GM19455 (cell line): Measurements from ENCODE around the gene DNAH2.

Experiments
- ATAC-seq: cut with Tn5 transposase; IDR thresholded peaks from one replicate; pipeline ENCODE4 v1.9.1; 2021; ENCODE audit not compliant: unreplicated experiment

DNAH2 gene

DNA sequence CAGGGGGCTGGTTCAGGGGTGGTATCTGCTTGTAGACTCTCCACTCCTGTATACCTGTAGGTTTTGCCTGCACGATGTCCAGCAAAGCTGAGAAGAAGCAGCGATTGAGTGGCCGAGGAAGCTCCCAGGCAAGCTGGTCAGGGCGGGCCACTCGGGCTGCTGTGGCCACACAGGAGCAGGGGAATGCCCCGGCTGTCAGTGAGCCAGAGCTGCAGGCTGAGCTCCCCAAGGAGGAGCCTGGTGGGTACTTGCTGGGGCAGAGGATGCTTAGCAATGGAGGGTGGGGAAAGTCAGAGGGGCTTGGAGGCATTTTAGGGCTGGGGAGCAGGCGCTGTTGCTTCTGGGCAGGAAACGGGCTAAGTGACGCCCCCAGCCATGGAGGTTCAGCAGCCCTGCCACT is 2.1 kb downstream of the DNAH2 start:
- ATAC-seq: no peak

DNA sequence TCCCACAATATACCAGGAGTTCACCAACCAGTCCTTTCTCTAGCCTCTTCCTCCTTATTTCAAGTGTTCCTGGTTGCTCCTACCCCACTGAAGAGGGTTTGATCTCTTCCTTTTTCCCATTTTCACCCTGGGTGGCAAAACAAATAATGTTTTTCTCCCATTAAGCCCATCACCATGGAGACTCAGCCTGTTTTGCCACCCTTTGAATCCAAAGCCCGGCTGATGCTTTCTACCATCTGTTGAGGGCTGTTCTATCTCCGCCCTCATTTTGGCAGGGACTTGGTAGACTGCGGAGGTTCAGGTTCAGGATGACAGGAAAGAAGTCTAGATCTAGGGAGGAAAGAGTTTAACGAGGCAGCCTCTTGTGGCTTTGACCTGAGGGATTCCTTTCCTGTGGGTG is 2.6 kb downstream of the DNAH2 start:
- ATAC-seq: no peak

DNA sequence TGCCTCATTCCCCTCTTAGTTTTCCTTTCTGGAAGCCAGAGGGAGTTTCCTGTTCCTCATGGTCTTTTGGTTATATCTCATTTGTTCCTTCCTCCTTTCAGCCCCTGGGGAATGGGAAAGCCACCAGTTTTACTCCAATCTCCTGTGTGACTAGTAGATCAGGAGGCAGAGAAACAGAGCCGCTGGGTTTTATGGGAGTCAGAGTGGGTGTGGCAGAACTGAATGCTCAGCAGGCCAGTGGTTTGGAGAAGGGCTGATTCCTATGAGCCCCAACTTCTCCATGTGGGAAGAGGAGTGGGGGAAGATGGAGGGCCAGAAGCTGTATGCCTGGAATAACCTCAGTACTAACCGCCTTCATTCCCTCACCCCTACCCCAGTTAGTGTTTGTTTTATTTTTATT is 4.1 kb downstream of the DNAH2 start:
- no peak for ATAC-seq

DNA sequence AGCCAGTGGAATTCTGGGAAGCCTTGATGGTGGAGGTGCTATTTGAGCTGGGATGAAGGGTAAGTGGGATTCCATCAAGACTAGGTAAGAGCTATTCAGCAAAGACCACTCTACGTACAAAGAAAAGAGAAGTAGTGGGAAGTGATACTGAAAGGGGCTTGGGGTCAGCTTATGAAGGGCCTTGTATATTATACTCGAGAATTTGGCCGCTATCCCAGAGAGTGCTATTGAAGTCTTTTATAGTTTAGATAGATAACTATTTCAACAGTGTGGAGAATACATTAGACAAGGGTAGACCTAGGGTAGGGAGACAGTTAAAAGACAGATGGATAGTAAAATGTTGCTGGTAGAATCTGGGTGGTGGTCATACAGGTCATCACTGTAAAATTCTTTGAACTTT is 10.3 kb downstream of the DNAH2 start:
- no peak for ATAC-seq

DNA sequence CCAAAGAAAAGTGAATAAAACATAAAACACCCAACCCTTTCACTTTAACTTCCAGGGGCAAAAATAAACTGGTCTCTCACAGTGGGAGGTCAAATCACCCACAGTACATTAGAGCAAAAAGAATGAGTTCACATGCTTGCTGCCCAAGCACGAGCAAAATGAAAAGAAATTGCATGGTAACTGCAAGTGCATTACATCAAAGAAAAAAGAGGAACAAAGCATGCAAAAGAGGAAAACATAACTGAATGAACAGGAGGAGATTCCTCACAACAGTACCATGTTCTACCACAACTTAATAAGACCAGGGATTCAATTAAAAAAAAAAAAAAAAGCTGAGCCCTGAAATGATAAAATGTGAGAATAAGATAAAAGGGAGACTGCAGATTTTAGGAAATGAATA is 12.3 kb downstream of the DNAH2 start:
- no peak for ATAC-seq

DNA sequence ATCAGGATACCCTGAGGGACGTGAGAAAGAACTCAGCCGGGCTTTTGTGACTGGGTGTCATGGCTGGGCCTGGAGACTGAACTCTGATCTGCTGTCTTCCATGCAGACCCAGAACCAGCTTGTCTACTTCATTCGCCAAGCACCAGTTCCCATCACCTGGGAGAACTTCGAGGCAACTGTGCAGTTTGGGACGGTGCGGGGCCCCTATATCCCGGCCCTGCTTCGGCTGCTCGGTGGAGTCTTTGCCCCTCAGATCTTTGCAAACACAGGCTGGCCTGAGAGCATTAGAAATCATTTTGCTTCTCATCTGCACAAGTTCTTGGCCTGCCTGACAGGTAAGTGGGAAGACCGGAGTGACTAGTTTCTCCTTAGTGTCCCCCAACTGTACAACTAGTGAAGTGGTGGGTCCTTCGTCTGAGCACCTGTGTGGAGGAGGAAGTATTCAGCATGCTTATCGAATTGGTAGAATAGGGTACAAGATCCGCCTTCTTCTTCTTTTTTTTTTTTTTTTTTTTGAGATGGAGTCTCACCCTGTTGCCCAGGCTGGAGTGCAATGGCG is 15.5 kb downstream of the DNAH2 start:
- no peak for ATAC-seq

DNA sequence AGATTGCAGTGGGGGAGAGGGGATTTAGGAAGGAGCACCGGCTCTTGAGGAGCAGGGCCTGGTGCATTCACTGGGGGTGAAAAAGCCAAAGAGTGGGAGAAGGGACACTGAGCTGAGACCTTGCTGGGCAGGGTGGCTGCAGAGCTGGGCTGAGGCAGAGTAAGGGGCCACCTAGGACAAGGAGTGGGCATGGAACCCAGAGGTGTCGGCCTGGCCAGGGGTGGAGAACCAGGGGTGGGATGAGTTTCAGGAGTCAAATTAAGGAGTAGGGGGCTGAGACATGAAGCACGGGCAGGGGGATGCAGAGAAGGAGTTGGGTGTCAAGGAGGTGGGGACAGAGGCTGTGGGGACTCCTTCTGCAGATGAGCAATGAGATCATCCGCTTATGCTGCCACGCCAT is 20.1 kb downstream of the DNAH2 start:
- ATAC-seq: no peak

DNA sequence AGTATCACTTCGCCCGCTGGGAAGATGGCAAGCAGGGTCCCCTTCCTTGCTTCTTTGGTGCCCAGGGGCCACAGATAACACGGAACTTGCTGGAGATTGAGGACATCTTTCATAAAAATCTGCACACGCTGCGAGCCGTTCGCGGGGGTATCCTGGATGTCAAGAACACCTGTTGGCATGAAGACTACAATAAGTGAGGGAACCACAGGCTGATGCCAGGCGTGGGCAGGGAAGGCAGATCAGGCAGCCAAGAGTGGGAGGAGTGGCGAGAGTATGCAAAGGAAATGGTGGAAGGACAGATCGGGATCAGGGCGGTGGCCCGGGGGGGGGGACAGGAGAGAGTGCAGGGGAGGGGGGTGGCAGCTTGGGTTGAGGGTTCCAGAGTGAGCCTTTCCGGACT is 22.2 kb downstream of the DNAH2 start:
- ATAC-seq: no peak

DNA sequence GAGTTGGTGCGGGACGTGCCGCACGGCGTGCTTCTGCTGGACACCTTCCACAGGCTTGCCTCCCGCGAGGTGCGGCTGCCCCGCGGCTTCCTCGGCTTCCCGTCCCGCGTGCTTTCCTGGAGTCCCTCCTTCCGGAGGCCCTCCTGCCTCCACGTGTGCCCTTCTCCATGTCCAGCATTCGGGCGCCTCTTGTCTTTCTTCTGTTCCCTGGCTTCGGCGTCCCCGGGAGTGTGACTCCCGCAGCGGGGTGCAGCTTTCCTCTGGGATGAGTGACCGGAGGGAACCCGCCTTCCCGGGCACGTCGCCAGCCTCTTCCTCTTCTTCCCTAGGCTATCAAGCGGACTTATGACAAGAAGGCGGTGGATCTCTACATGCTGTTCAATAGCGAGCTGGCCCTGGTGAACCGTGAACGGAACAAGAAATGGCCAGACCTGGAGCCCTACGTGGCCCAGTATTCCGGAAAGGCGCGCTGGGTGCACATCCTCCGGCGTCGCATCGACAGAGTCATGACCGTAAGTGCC is 23.0 kb downstream of the DNAH2 start:
- ATAC-seq: no peak

DNA sequence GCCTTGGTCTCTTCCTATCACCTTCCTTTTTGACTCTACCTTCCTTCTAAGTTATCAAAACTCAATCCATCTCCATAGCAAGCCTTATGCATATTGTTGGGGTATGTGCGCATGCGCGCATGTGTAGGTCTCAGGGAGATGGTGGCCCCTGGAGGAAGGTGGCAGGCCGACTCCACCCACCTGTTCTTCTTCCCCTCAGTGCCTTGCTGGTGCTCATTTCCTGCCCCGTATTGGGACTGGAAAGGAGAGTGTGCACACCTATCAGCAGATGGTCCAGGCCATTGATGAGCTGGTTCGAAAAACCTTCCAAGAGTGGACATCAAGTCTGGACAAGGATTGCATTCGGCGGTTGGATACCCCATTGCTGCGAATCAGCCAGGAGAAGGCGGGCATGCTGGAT is 25.2 kb downstream of the DNAH2 start:
- ATAC-seq: no peak

DNA sequence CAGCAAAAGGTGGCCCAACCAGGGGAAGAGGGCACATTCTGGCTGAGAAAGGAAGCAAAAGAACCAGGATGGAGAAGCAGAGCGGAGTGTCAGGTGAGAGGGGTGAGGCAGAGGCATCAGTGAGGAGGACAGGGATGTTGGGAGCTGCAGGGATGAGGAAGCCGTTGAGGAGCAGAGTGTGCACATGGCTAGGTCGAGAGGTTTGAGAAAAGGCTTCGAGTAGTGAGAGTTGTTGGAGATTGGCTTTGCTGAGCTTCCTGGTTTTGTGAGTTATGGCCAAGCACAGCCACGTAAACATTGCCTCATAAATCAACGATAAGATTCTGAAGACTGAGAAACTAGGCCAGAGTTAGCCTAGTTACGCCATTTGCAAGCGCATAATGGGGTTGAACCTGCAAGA is 26.9 kb downstream of the DNAH2 start:
- ATAC-seq: no peak

DNA sequence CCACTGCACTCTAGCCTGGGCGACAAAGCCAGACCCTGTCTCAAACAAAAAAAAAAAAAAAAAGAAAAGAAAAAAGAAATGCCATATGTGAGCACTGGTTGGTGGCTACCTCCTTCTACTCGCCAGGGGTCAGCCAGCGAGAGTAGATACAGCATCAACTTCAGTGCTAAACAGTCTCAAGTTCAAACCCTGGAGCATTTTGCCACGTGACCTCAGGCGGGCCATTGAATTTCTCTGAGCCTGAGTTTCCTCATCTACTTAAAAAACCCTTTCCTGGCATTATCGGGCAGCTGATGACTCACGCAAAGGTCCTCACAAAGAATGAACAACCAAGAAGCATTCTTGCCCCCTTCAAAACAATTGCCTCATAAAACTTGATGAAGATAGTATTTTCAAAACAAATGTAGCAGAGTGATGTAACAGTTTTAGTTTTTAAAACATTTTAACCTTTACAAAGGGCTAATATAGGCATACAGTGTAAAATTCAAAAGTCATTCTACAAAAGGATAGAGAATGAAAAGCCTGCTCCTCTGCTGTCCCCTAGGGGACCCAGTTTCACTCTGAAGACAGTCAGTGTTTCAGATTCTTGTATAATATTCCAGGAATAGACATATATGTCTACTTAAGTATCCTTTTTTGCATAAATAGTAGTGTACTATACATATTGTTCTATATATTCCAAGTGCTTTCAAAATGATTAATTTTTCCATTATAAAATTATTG is 28.4 kb downstream of the DNAH2 start:
- no peak for ATAC-seq

DNA sequence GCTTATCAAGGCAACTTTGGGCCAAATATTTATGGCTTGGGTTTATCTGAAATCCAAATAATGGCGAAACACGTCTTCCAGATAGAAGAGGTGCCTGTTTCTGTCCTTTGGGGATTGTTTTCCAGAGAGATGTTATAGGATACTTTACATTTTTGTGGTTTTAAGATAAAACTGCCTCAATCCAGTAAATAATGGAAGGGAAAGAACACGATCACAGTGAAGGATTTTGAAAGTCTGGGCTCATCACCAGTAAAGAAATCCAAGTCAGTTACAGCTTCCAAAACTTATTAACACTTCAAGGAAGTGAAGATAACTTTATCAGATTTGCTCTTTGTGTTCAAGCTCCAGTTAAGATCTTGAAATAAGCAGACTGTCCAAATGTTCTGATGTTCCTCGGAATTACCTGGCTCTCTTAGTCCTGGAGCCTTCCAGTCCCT is 30.1 kb downstream of the DNAH2 start:
- no peak for ATAC-seq

DNA sequence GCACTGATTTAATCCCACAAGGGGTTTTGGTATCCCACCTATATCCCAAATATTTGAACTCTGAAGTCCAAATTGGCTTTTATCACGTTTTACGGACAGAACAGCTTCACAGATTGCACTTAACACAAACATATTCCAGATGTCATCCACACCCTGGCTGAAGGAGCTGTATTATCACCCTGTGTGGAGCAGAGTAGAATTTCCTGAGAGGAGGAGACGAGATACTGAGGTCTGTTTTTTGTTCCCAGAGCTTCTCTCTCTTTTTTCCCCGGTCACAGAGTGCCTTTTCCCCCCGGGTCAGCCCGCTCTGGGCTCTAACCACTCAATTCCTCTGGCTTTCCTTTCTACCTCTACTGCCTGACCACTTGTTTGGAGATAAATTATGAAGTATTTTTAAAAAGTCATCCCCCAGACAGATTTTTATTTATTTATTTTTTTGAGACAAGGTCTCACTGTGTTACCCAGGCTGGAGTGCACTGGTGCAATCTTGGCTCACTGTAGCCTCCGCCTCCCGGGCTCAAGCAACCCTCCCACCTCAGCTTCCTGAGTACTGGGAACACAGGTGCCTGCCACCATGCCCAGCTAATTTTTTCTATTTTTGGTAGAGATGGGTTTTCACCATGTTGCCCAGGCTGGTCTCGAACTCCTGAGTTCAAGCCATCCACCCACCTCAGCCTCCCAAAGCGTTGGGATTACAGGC is 30.7 kb downstream of the DNAH2 start:
- no peak for ATAC-seq

DNA sequence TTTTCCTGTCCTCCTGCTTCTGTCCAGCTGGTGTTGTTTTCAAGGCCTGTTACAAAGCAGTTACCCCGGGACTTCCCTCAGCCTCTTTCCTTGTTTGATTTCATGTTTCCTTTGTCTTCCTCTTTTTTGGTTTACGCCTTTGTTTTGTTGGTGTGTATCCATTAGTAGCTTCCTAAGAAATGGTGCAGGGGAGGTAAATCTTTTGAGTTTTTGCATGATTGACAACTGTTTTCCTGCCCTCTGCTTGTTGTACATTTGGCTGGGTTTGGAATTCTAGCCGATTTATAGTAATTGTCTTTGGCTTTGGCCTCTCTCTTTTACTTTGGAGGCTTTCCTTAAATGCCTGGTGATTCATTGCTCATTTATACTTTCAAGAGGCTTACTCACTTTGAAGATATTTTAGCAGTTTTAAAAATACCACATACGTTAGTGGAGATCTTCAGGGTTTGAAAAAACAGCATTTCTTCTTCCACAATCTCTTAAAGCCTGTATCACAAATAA is 32.8 kb downstream of the DNAH2 start:
- no peak for ATAC-seq

DNA sequence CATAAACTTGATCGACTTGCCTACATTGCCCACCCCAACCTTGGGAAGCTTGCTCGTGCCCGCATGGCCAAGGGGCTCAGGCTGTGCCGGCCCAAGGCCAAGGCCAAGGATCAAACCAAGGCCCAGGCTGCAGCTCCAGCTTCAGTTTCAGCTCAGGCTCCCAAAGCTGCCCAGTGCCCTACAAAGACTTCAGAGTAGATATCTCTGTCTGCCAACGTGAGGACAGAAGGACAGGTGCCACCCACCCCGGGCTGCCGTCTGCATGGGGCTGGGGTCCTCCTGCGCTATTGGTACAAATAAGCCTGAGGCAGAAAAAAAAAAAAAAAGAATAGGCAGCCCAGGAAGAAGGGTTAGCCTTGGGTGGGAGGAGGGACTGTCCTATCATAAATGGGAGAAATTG is 37.1 kb downstream of the DNAH2 start:
- no peak for ATAC-seq

DNA sequence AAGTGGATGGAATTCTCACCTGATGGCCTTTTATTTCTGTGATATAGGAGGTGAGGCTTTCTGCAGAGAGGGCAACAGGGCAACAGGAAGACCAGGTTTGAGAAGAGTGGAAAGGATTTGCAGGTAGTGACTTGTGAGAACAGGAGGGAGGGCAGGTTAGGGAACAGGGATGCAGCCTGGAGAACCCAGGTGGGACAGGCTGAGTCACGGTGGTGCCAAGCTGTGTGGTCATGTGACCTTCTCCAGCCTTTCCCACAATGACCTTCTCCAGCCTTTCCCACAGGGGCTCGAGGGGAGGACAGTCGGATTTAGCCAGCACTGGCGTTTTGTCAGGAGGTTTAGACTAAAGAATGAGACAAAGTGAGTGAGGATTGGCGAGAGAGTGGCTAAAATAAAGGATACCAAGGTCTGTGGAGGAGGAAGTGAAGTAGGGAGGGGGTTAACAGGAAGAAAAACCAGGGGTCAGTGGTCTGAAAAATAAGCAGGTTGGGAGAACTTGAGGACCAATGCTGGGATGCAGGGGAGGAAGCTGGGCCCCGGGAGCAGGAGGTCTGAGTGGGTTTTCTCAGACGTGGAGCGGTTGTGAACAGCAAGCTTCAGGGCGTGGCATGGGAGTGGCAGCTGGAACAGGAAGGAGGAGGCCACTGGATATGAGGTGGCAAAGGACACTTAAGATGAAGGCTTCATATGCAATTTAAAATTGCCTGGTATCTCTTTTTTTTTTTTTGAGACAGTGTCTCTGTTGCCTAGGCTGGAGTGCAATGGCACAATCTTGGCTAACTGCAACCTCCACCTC is 37.7 kb downstream of the DNAH2 start:
- ATAC-seq: no peak

DNA sequence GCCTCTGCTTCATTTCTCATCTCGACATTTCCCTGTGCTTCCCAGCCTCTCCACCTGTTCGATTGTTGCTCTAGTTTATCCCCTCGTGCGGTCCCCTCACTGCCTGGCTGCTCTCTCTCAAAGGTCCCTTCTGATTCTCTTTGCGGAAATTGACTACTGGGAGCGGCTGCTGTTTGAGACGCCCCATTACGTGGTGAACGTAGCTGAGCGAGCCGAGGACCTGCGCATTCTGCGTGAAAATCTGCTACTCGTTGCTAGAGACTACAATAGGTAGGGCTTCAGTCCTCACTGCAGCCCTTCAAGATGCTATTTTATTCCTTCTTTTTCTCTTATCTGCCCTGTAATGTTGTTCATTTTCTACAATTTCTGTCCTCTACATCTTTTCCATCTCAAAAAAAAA is 39.4 kb downstream of the DNAH2 start:
- no peak for ATAC-seq

DNA sequence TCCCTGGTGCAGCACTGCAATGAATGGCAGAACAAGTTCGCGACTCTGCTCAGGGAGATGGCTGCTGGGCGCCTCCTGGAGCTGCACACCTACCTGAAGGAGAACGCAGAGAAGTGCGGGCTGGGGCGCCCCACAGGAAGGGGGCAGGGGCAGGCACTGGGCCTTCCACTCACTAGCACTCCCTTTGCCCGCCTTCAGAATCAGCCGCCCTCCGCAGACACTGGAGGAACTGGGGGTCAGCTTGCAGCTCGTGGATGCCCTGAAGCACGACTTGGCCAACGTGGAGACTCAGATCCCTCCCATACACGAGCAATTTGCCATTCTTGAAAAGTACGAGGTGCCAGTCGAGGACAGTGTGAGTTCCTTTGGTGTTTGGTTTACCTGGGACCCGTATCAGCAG is 46.4 kb downstream of the DNAH2 start:
- ATAC-seq: no peak

DNA sequence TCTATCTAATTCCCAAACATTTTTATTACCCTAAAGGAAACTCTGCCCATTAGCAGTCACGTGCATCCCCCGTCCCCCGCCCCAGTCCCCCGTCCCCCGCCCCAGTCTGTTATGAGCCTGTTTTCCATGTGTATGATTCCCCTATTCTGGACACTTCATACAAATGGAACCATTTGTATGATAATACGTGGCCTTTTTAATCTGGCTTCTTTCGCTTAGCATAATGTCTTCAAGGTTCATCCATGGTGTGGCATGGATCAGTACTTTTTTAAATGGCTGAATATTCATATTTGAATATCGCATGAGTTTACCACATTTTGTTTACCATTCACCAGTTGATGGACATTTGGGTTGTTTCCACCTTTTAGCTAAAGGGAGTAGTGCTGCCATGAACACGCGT is 49.5 kb downstream of the DNAH2 start:
- no peak for ATAC-seq

DNA sequence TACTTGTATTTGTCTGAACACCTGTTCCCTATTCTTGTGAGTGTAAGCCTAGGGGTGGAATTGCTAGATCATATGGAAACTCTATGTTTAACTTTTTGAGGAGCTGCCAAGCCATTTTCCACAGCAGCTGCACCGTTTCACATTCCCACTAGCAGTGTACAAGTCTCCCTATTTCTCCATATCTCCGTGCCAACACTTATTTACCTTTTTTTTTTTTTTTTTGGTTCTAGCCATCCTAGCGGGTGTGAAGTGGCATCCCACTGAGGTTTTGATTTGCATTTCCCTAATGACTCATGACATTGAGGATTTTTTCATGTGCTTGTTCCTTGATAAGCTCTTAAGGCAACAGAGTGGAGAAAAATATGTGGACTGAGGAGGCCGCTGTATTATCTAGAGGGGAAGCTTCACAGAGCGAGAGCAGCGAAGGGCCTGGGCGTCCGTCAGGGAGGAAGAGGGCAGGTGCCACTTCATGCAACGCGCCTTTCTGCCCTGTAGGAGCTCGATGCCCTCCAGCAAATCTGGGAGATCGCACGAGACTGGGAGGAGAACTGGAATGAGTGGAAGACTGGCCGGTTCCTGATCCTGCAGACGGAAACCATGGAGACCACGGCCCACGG is 50.0 kb downstream of the DNAH2 start:
- no peak for ATAC-seq
